HL-60/S4 treated with phorbol 12-myristate 13-acetate at 8.2 ng/mL for 4 days and 3 days (cell line): ENCODE measurements around the gene ENTREP1.
"Not testable (repeated sequence)": the region's sequence is repeated elsewhere in the genome, so short reads cannot be mapped to it uniquely, and the experiment has no call there.

ENCODE experiments used
- in situ Hi-C: fragments of 300-500 bp; cut with MboI; formaldehyde crosslinking; loops from 2 replicates; pipeline ENCODE4 v1.15.0; 2022; ENCODE audit warnings: low sequenced_read_pairs

Gene ENTREP1

GRCh38 chr9:69324549-69325401 lies at the start of gene ENTREP1:
TSS of gene ENTREP1 (plus strand) at chr9:69325215. CDS start at chr9:69325310, 95 bp downstream.
- in situ Hi-C loops, result no loop called here

GRCh38 chr9:69276775-69277174 lies 48.2 kb upstream of the ENTREP1 start:
- in situ Hi-C loops, result no loop called here

- in situ Hi-C loops, result no loop called here
These were observed 45.8 kb upstream of the ENTREP1 start for GRCh38 chr9:69279084-69279731.

- in situ Hi-C loops, result no loop called here
These were observed 45.3 kb upstream of the ENTREP1 start for GRCh38 chr9:69279733-69280132.

GRCh38 chr9:69283003-69283402 lies 42.0 kb upstream of the ENTREP1 start:
- in situ Hi-C loops, result no loop called here

GRCh38 chr9:69292078-69292477 lies 32.9 kb upstream of the ENTREP1 start:
- in situ Hi-C loops, result no loop called here

GRCh38 chr9:69293156-69293555 lies 31.9 kb upstream of the ENTREP1 start:
- in situ Hi-C loops, result no loop called here

GRCh38 chr9:69295872-69296552 lies 29.0 kb upstream of the ENTREP1 start:
- in situ Hi-C loops, result no loop called here

- in situ Hi-C loops, result no loop called here
These were observed 27.6 kb upstream of the ENTREP1 start for GRCh38 chr9:69297300-69297980.

- in situ Hi-C loops, result no loop called here
These were observed 25.7 kb upstream of the ENTREP1 start for GRCh38 chr9:69299315-69299714.

- in situ Hi-C loops, result no loop called here
These were observed 25.2 kb upstream of the ENTREP1 start for GRCh38 chr9:69299826-69300225.

- in situ Hi-C loops, result no loop called here
These were observed 21.7 kb upstream of the ENTREP1 start for GRCh38 chr9:69303331-69303730.

- in situ Hi-C loops, result not testable (repeated sequence)
These were observed 18.0 kb upstream of the ENTREP1 start for GRCh38 chr9:69306895-69307445.

GRCh38 chr9:69307446-69308205 lies 17.4 kb upstream of the ENTREP1 start:
- in situ Hi-C loops, result no loop called here

GRCh38 chr9:69308206-69308931 lies 16.6 kb upstream of the ENTREP1 start:
- in situ Hi-C loops, result no loop called here

- in situ Hi-C loops, result no loop called here
These were observed 11.8 kb upstream of the ENTREP1 start for GRCh38 chr9:69313175-69313574.

GRCh38 chr9:69314547-69314946 lies 10.5 kb upstream of the ENTREP1 start:
- in situ Hi-C loops, result no loop called here

- in situ Hi-C loops, result no loop called here
These were observed 7.9 kb upstream of the ENTREP1 start for GRCh38 chr9:69317081-69317480.

- in situ Hi-C loops, result no loop called here
These were observed 7.1 kb upstream of the ENTREP1 start for GRCh38 chr9:69317894-69318293.
